ENCODE data around the gene ZNF492.
"Not testable (repeated sequence)": the region's sequence is repeated elsewhere in the genome, so short reads cannot be mapped to it uniquely, and the experiment has no call there.

Gene ZNF492

DNA sequence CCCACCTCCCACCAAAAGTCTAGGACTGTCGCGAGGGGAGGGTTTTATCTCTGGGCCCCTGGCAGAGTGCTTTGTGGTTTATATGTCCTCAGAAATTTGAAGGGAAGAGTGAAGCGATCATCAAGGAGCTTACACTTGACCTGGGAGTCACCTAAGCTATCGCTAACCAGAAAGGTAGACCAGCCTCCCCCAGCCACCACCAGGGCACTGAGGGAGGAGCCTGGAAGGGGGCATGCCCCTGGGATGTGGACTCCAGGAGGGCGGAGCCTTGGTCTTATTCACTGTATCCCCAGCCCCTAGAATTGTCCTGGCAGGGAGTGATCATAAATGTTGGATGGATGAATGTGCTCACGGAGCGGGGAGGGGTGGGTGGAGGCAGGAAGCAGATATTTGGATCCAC, 16.9 kb upstream of the ZNF492 start:
- H3K4me1 ChIP-seq (ENCODE audit: control insufficient read depth in 5 of 5, insufficient read depth in 5 of 5, low read length in 5 of 5); H3K36me3 ChIP-seq (ENCODE audit: control insufficient read depth in 5 of 5, insufficient read depth in 5 of 5, low read length in 5 of 5); H3K9ac ChIP-seq (ENCODE audit: low read length in 5 of 5); H3K27ac ChIP-seq (ENCODE audit: low read depth, low read length); H3K4me3 ChIP-seq (ENCODE audit: low read depth in 1 of 5, low read length in 5 of 5): not testable (repeated sequence)
- Histone ChIP-seq H3K27me3 (ENCODE audit: control insufficient read depth in 5 of 5, insufficient read depth in 4 of 5, low read length in 5 of 5) (peaks cover 3 to 14% (median 11%) of the 10 kb centered on the region in 5 donors), H3K9me3 (ENCODE audit: control insufficient read depth in 5 of 5, low read length in 5 of 5) (peaks cover 0 to 13% (median 4%) of the 10 kb centered on the region in 5 donors)

DNA sequence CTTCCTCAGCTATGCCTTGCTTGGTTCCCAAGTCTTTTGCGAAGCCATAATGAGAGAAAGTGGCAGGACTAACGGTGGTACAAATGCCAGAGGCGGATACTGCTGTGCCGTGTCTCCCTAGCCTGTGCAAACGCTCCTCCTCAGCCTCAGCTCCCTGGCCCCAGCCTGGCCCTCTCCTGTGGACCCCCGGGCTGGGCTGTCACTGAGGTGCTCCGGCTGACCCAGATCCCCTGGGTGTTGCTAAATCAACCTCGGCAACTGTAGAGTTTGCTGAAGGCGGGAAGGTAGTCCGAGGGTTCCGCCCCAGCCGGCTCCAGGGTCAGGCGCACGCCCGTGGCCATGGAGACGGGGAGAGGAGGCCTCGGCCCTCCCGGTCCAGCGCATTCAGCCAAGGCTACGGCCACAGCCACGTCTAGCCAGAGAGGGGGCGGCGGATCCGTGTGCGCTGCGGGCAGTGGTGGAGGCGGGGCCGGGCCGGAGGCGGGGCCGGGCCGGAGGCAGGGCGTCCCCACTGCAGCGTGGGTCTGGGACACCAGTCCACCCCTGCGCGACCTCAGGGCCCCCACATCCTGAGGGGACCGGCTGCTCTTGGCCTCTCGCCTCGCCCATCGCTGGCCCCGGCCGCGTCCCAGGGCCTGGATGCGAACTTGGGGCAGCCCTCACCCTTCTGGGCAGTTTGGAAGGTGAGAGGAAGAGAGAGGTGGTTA, 16.4 kb upstream of the ZNF492 start:
- peaks cover 0 to 6% (median 0%) of the 10 kb centered on the region in 5 donors for H3K4me1 ChIP-seq (ENCODE audit: control insufficient read depth in 5 of 5, insufficient read depth in 5 of 5, low read length in 5 of 5)
- no peak overlapping the region for H3K27ac ChIP-seq (ENCODE audit: low read depth, low read length)
- H3K4me3 ChIP-seq (ENCODE audit: low read depth in 1 of 5, low read length in 5 of 5) = peak overlapping the region in 3 of 5 donors; percentile 6 to 30 (median 24)
- H3K27me3 ChIP-seq (ENCODE audit: control insufficient read depth in 5 of 5, insufficient read depth in 4 of 5, low read length in 5 of 5) = peaks cover 3 to 14% (median 13%) of the 10 kb centered on the region in 5 donors
- peaks cover 0 to 13% (median 4%) of the 10 kb centered on the region in 5 donors for H3K9me3 ChIP-seq (ENCODE audit: control insufficient read depth in 5 of 5, low read length in 5 of 5)
- no peaks in the 10 kb centered on the region for H3K36me3 ChIP-seq (ENCODE audit: control insufficient read depth in 5 of 5, insufficient read depth in 5 of 5, low read length in 5 of 5)
- H3K9ac ChIP-seq (ENCODE audit: low read length in 5 of 5) = no peak overlapping the region

DNA sequence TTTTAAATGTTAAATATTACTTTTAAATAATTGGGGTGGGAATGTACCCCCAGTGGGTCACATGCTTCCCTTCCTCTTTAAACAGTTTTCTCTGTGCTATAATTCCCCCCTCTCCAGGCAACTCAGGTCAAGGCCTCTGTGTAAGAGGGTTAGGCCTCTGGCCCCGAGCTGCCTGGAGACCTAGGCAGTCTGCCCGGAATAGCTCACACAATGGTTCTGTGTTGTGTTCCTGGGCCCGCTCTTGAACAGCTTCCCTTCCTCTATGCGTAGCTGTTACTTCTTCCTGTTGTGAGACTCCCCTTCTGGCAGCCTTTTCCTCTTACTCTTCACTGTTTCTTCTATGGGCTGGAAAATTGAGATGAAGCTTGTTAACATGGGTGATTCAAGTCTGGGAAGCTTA, 14.8 kb upstream of the ZNF492 start:
- Histone ChIP-seq H3K4me1 (ENCODE audit: control insufficient read depth in 5 of 5, insufficient read depth in 5 of 5, low read length in 5 of 5) (peaks cover 0 to 13% (median 7%) of the 10 kb centered on the region in 5 donors), H3K27me3 (ENCODE audit: control insufficient read depth in 5 of 5, insufficient read depth in 4 of 5, low read length in 5 of 5) (peaks cover 3 to 25% (median 13%) of the 10 kb centered on the region in 5 donors), H3K27ac (ENCODE audit: low read depth, low read length) (no peak overlapping the region), H3K4me3 (ENCODE audit: low read depth in 1 of 5, low read length in 5 of 5) (no peak overlapping the region), H3K36me3 (ENCODE audit: control insufficient read depth in 5 of 5, insufficient read depth in 5 of 5, low read length in 5 of 5) (no peaks in the 10 kb centered on the region), H3K9me3 (ENCODE audit: control insufficient read depth in 5 of 5, low read length in 5 of 5) (peaks cover 0 to 13% (median 4%) of the 10 kb centered on the region in 5 donors), H3K9ac (ENCODE audit: low read length in 5 of 5) (no peak overlapping the region)

- Histone ChIP-seq H3K27ac (ENCODE audit: low read depth, low read length) (no peak overlapping the region), H3K4me3 (ENCODE audit: low read depth in 1 of 5, low read length in 5 of 5) (no peak overlapping the region), H3K9me3 (ENCODE audit: control insufficient read depth in 5 of 5, low read length in 5 of 5) (peaks cover 0 to 13% (median 4%) of the 10 kb centered on the region in 5 donors), H3K9ac (ENCODE audit: low read length in 5 of 5) (no peak overlapping the region), H3K4me1 (ENCODE audit: control insufficient read depth in 5 of 5, insufficient read depth in 5 of 5, low read length in 5 of 5) (peaks cover 0 to 13% (median 7%) of the 10 kb centered on the region in 5 donors), H3K36me3 (ENCODE audit: control insufficient read depth in 5 of 5, insufficient read depth in 5 of 5, low read length in 5 of 5) (no peaks in the 10 kb centered on the region), H3K27me3 (ENCODE audit: control insufficient read depth in 5 of 5, insufficient read depth in 4 of 5, low read length in 5 of 5) (peaks cover 3 to 25% (median 13%) of the 10 kb centered on the region in 5 donors)
Observed at GRCh38 chr19:22619932-22620331, 14.2 kb upstream of the ZNF492 start.

GRCh38 chr19:22620401-22620800, 13.7 kb upstream of the ZNF492 start:
- H3K9me3 ChIP-seq (ENCODE audit: control insufficient read depth in 5 of 5, low read length in 5 of 5) = peaks cover 0 to 13% (median 4%) of the 10 kb centered on the region in 5 donors
- no peak overlapping the region for H3K9ac ChIP-seq (ENCODE audit: low read length in 5 of 5)
- H3K4me1 ChIP-seq (ENCODE audit: control insufficient read depth in 5 of 5, insufficient read depth in 5 of 5, low read length in 5 of 5) = peaks cover 0 to 13% (median 7%) of the 10 kb centered on the region in 5 donors
- H3K36me3 ChIP-seq (ENCODE audit: control insufficient read depth in 5 of 5, insufficient read depth in 5 of 5, low read length in 5 of 5) = no peaks in the 10 kb centered on the region
- H3K4me3 ChIP-seq (ENCODE audit: low read depth in 1 of 5, low read length in 5 of 5) = no peak overlapping the region
- peaks cover 3 to 25% (median 13%) of the 10 kb centered on the region in 5 donors for H3K27me3 ChIP-seq (ENCODE audit: control insufficient read depth in 5 of 5, insufficient read depth in 4 of 5, low read length in 5 of 5)
- no peak overlapping the region for H3K27ac ChIP-seq (ENCODE audit: low read depth, low read length)

- H3K4me3 ChIP-seq (ENCODE audit: low read depth in 1 of 5, low read length in 5 of 5) = no peak overlapping the region
- H3K27ac ChIP-seq (ENCODE audit: low read depth, low read length) = no peak overlapping the region
Observed at GRCh38 chr19:22620912-22621311, 13.2 kb upstream of the ZNF492 start.

GRCh38 chr19:22622020-22622419, 12.1 kb upstream of the ZNF492 start:
- Histone ChIP-seq H3K4me1 (ENCODE audit: control insufficient read depth in 5 of 5, insufficient read depth in 5 of 5, low read length in 5 of 5) (peaks cover 0 to 13% (median 7%) of the 10 kb centered on the region in 5 donors), H3K4me3 (ENCODE audit: low read depth in 1 of 5, low read length in 5 of 5) (no peak overlapping the region), H3K27me3 (ENCODE audit: control insufficient read depth in 5 of 5, insufficient read depth in 4 of 5, low read length in 5 of 5) (peaks cover 0 to 25% (median 7%) of the 10 kb centered on the region in 5 donors), H3K27ac (ENCODE audit: low read depth, low read length) (no peak overlapping the region), H3K36me3 (ENCODE audit: control insufficient read depth in 5 of 5, insufficient read depth in 5 of 5, low read length in 5 of 5) (no peaks in the 10 kb centered on the region), H3K9me3 (ENCODE audit: control insufficient read depth in 5 of 5, low read length in 5 of 5) (peaks cover 0 to 7% (median 2%) of the 10 kb centered on the region in 5 donors), H3K9ac (ENCODE audit: low read length in 5 of 5) (no peak overlapping the region)

More at GRCh38 chr19:22620912-22621311, 13.2 kb upstream of the ZNF492 start:
- no peak overlapping the region for H3K9ac ChIP-seq (ENCODE audit: low read length in 5 of 5)
- H3K9me3 ChIP-seq (ENCODE audit: control insufficient read depth in 5 of 5, low read length in 5 of 5) = peaks cover 0 to 13% (median 4%) of the 10 kb centered on the region in 5 donors
- peaks cover 0 to 13% (median 7%) of the 10 kb centered on the region in 5 donors for H3K4me1 ChIP-seq (ENCODE audit: control insufficient read depth in 5 of 5, insufficient read depth in 5 of 5, low read length in 5 of 5)
- no peaks in the 10 kb centered on the region for H3K36me3 ChIP-seq (ENCODE audit: control insufficient read depth in 5 of 5, insufficient read depth in 5 of 5, low read length in 5 of 5)
- H3K27me3 ChIP-seq (ENCODE audit: control insufficient read depth in 5 of 5, insufficient read depth in 4 of 5, low read length in 5 of 5) = peaks cover 3 to 25% (median 13%) of the 10 kb centered on the region in 5 donors

- Histone ChIP-seq H3K27me3 (ENCODE audit: control insufficient read depth in 5 of 5, insufficient read depth in 4 of 5, low read length in 5 of 5) (peaks cover 0 to 20% (median 6%) of the 10 kb centered on the region in 5 donors), H3K4me1 (ENCODE audit: control insufficient read depth in 5 of 5, insufficient read depth in 5 of 5, low read length in 5 of 5) (peaks cover 0 to 9% (median 4%) of the 10 kb centered on the region in 5 donors), H3K4me3 (ENCODE audit: low read depth in 1 of 5, low read length in 5 of 5) (peak overlapping the region in 4 of 5 donors; percentile 17 to 50 (median 34)), H3K9me3 (ENCODE audit: control insufficient read depth in 5 of 5, low read length in 5 of 5) (peaks cover 0 to 9% (median 0%) of the 10 kb centered on the region in 5 donors), H3K9ac (ENCODE audit: low read length in 5 of 5) (no peak overlapping the region), H3K27ac (ENCODE audit: low read depth, low read length) (no peak overlapping the region), H3K36me3 (ENCODE audit: control insufficient read depth in 5 of 5, insufficient read depth in 5 of 5, low read length in 5 of 5) (no peaks in the 10 kb centered on the region)
Observed at GRCh38 chr19:22622901-22623840, 11.0 kb upstream of the ZNF492 start.

DNA sequence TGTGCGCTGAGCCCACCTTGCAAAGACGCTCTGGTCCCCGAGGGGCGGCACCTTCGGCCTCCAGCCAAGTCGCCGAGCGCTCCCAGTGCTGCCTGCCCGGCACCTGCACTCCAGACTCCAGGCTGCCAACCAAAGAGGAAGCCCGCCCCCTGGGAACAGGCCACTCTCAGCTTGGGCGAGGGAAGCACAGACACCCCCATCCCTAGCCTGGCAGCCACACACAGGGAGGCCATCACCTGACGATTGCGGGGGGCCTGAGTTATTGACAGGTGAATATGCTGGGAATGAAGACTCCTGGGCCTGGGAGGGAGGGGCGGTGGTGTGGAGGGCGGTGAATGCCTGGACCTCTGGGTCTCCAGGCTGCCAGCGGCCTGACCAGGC, 10.3 kb upstream of the ZNF492 start:
- H3K9ac ChIP-seq (ENCODE audit: low read length in 5 of 5) = no peak overlapping the region
- peaks cover 0 to 9% (median 4%) of the 10 kb centered on the region in 5 donors for H3K4me1 ChIP-seq (ENCODE audit: control insufficient read depth in 5 of 5, insufficient read depth in 5 of 5, low read length in 5 of 5)
- H3K4me3 ChIP-seq (ENCODE audit: low read depth in 1 of 5, low read length in 5 of 5) = no peak overlapping the region
- H3K9me3 ChIP-seq (ENCODE audit: control insufficient read depth in 5 of 5, low read length in 5 of 5) = peaks cover 0 to 11% (median 0%) of the 10 kb centered on the region in 5 donors
- peaks cover 0 to 20% (median 6%) of the 10 kb centered on the region in 5 donors for H3K27me3 ChIP-seq (ENCODE audit: control insufficient read depth in 5 of 5, insufficient read depth in 4 of 5, low read length in 5 of 5)
- H3K27ac ChIP-seq (ENCODE audit: low read depth, low read length) = no peak overlapping the region
- no peaks in the 10 kb centered on the region for H3K36me3 ChIP-seq (ENCODE audit: control insufficient read depth in 5 of 5, insufficient read depth in 5 of 5, low read length in 5 of 5)

Measured in subcutaneous abdominal adipose tissue (tissue), 5 donors.